H1 (cell line): Measurements from ENCODE around the gene SMARCAL1. TPM values are rescaled to one million over a fixed set of nuclear protein-coding genes. Genes with fewer than 3 reads are reported as not detected.

Experiments
- BCL11A ChIP-seq, 2 experiments: IDR thresholded peaks; one replicate each; pipeline ENCODE4 v1.6.1; 2011; ENCODE audit warnings: low read depth in 2 of 2, low read length in 2 of 2, mild to moderate bottlenecking in 2 of 2
- CBX5 ChIP-seq: fragments of 300-800, 300-1000 bp; sonication (generic); IDR thresholded peaks from 2 replicates; pipeline ENCODE4 v1.7.1; 2016; ENCODE audit warnings: antibody characterized with exemption, low read length, low read depth
- EZH2 ChIP-seq: fragments of 200-600 bp; sonication (generic); IDR thresholded peaks from 2 replicates; pipeline ENCODE4 v1.7.1; 2012; ENCODE audit warnings: low read depth, mild to moderate bottlenecking, moderate library complexity, low read length, inconsistent platforms; ENCODE audit not compliant: severe bottlenecking
- HDAC2 ChIP-seq, 2 experiments: fragments of 300-600 bp in 1 of 2; sonication (generic) in 1 of 2; IDR thresholded peaks; 2 replicates each; pipeline ENCODE4 v1.6.1; 2011 to 2012; ENCODE audit warnings: low read depth in 2 of 2, low read length in 2 of 2, mild to moderate bottlenecking in 2 of 2, moderate library complexity in 2 of 2, borderline replicate concordance in 1 of 2, inconsistent platforms in 1 of 2
- PHF8 ChIP-seq: fragments of 200-600 bp; sonication (generic); conservative IDR thresholded peaks from 2 replicates; pipeline ENCODE4 v1.7.1; 2012; ENCODE audit warnings: low read depth, mild to moderate bottlenecking, inconsistent platforms, low read length, moderate library complexity
- TAF7 ChIP-seq: optimal IDR thresholded peaks from 2 replicates; pipeline ENCODE3; 2011; ENCODE audit warnings: low read depth, mild to moderate bottlenecking, inconsistent platforms, low read length, moderate library complexity, borderline replicate concordance
- polyA plus RNA-seq, 7 experiments: library from polyadenylated mRNA; depleted of rRNA in 3 of 7; stranded (reverse) in 5 of 7; unstranded in 2 of 7; fragments of >200 nt in 5 of 7; fragments of 200-250 nt in 2 of 7; gene quantifications; 1 replicate in 5 of 7; 2 replicates in 1 of 7; 4 replicates in 1 of 7; pipeline versions ENCODE4 v1.2.1 to v1.2.3, GENCODE V29; 2011 to 2013; ENCODE audit warnings: missing spikeins in 2 of 7, mixed read lengths in 2 of 7
- total RNA-seq: library from RNA; stranded (reverse); fragmentation: NEBNext Ultra II Directional; extraction: Animal tissue kit (Norgen Biotek cat#: 25700); gene quantifications from 2 replicates; pipeline ENCODE4 v1.2.1, GENCODE V29; 2021
- TF ChIP-seq, protein P1 (sequence below): fragments of 300-600 bp; sonication (generic); IDR thresholded peaks from 2 replicates; pipeline ENCODE4 v1.7.1; 2012; ENCODE audit warnings: low read length, moderate library complexity, mild to moderate bottlenecking, inconsistent platforms; ENCODE audit not compliant: insufficient replicate concordance
- TF ChIP-seq, protein P2 (sequence below): IDR thresholded peaks from 2 replicates; pipeline ENCODE4 v1.6.1; 2012; ENCODE audit warnings: inconsistent platforms

The SMARCAL1 gene
- total and polyA plus RNA-seq, 2 of the 8 experiments (the other 6 are each of a cell fraction or from before 2014, with no cell fraction given), result 17.6 to 17.9 TPM

DNA sequence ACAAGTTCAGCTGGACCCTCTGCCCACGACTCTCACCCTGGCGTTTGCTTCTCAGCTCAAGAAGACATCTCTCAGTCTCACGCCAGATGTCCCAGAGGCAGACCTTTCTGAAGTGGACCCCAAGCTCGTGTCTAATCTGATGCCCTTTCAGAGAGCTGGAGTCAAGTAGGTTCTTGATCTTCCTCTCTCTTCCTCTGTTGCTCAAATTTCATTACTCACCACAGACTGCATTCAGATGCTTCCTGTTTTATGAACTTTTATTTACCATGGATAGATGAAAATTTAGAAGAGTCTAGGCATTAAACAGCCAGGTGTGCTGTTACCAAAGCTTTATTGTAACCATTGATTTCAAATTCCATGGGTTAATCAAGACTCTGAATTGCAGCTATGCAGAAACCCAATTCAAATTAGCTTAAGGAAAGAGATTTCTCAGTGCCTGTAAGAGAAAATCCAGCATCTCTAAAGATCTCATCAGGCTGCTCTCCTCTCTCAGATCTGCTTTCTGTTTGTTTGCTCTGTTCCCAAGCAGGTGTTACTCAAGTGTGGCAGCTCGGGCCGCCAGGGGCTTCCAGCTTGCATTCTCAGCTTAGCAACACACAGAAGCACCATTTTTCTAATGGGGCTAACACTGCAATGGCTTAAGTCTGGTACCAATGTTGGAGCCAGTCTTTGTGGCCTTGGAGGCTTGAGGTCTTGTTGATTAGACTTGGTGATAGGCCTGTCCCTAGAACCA lies 16.5 kb downstream of the SMARCAL1 start (continued):
- TF ChIP-seq, protein P1, sequence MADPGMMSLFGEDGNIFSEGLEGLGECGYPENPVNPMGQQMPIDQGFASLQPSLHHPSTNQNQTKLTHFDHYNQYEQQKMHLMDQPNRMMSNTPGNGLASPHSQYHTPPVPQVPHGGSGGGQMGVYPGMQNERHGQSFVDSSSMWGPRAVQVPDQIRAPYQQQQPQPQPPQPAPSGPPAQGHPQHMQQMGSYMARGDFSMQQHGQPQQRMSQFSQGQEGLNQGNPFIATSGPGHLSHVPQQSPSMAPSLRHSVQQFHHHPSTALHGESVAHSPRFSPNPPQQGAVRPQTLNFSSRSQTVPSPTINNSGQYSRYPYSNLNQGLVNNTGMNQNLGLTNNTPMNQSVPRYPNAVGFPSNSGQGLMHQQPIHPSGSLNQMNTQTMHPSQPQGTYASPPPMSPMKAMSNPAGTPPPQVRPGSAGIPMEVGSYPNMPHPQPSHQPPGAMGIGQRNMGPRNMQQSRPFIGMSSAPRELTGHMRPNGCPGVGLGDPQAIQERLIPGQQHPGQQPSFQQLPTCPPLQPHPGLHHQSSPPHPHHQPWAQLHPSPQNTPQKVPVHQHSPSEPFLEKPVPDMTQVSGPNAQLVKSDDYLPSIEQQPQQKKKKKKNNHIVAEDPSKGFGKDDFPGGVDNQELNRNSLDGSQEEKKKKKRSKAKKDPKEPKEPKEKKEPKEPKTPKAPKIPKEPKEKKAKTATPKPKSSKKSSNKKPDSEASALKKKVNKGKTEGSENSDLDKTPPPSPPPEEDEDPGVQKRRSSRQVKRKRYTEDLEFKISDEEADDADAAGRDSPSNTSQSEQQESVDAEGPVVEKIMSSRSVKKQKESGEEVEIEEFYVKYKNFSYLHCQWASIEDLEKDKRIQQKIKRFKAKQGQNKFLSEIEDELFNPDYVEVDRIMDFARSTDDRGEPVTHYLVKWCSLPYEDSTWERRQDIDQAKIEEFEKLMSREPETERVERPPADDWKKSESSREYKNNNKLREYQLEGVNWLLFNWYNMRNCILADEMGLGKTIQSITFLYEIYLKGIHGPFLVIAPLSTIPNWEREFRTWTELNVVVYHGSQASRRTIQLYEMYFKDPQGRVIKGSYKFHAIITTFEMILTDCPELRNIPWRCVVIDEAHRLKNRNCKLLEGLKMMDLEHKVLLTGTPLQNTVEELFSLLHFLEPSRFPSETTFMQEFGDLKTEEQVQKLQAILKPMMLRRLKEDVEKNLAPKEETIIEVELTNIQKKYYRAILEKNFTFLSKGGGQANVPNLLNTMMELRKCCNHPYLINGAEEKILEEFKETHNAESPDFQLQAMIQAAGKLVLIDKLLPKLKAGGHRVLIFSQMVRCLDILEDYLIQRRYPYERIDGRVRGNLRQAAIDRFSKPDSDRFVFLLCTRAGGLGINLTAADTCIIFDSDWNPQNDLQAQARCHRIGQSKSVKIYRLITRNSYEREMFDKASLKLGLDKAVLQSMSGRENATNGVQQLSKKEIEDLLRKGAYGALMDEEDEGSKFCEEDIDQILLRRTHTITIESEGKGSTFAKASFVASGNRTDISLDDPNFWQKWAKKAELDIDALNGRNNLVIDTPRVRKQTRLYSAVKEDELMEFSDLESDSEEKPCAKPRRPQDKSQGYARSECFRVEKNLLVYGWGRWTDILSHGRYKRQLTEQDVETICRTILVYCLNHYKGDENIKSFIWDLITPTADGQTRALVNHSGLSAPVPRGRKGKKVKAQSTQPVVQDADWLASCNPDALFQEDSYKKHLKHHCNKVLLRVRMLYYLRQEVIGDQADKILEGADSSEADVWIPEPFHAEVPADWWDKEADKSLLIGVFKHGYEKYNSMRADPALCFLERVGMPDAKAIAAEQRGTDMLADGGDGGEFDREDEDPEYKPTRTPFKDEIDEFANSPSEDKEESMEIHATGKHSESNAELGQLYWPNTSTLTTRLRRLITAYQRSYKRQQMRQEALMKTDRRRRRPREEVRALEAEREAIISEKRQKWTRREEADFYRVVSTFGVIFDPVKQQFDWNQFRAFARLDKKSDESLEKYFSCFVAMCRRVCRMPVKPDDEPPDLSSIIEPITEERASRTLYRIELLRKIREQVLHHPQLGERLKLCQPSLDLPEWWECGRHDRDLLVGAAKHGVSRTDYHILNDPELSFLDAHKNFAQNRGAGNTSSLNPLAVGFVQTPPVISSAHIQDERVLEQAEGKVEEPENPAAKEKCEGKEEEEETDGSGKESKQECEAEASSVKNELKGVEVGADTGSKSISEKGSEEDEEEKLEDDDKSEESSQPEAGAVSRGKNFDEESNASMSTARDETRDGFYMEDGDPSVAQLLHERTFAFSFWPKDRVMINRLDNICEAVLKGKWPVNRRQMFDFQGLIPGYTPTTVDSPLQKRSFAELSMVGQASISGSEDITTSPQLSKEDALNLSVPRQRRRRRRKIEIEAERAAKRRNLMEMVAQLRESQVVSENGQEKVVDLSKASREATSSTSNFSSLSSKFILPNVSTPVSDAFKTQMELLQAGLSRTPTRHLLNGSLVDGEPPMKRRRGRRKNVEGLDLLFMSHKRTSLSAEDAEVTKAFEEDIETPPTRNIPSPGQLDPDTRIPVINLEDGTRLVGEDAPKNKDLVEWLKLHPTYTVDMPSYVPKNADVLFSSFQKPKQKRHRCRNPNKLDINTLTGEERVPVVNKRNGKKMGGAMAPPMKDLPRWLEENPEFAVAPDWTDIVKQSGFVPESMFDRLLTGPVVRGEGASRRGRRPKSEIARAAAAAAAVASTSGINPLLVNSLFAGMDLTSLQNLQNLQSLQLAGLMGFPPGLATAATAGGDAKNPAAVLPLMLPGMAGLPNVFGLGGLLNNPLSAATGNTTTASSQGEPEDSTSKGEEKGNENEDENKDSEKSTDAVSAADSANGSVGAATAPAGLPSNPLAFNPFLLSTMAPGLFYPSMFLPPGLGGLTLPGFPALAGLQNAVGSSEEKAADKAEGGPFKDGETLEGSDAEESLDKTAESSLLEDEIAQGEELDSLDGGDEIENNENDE, result no peak
- TF ChIP-seq PHF8 (no peak), HDAC2 (IDR thresholded peaks at IDR 0.05; ENCODE audit: borderline replicate concordance in 1 of 2, low read depth in 2 of 2, low read length in 2 of 2) (no peak), TAF7 (no peak), EZH2 (no peak), BCL11A (IDR thresholded peaks at IDR 0.05; ENCODE audit: low read depth in 2 of 2, low read length in 2 of 2) (no peak), CBX5 (no peak)
- TF ChIP-seq, protein P2, sequence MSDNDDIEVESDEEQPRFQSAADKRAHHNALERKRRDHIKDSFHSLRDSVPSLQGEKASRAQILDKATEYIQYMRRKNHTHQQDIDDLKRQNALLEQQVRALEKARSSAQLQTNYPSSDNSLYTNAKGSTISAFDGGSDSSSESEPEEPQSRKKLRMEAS, result no peak
